Thyroid gland (tissue), 4 donors: ENCODE results near the gene NOSIP.

Experiments
- CTCF ChIP-seq, 6 experiments: fragments of 200-600 bp in 3 of 6; fragments of 450-650 bp in 3 of 6; sonication (generic) in 3 of 6; IDR thresholded peaks; one replicate each; pipeline ENCODE4 v1.5.1; 2016 to 2019; ENCODE audit warnings: antibody characterized with exemption in 6 of 6, mild to moderate bottlenecking in 2 of 6, inconsistent platforms in 1 of 6, moderate library complexity in 1 of 6
- POLR2A ChIP-seq, 2 donors: fragments of 450-650 bp; IDR thresholded peaks; one replicate each; pipeline ENCODE4 v1.6.1; 2017; ENCODE audit warnings: antibody characterized with exemption in 2 of 2, mild to moderate bottlenecking in 2 of 2, moderate library complexity in 1 of 2

- TF ChIP-seq CTCF (IDR thresholded peaks at IDR 0.05) (no peak), POLR2A (IDR thresholded peaks at IDR 0.05) (no peak)
Observed at GRCh38 chr19:49615861-49616260, 35.5 kb upstream of the NOSIP start.
